ENCODE results near the gene RNF123.

GRCh38 chr3:49727924-49728361, 38.6 kb downstream of the RNF123 start:
- TF ChIP-seq, protein P1, sequence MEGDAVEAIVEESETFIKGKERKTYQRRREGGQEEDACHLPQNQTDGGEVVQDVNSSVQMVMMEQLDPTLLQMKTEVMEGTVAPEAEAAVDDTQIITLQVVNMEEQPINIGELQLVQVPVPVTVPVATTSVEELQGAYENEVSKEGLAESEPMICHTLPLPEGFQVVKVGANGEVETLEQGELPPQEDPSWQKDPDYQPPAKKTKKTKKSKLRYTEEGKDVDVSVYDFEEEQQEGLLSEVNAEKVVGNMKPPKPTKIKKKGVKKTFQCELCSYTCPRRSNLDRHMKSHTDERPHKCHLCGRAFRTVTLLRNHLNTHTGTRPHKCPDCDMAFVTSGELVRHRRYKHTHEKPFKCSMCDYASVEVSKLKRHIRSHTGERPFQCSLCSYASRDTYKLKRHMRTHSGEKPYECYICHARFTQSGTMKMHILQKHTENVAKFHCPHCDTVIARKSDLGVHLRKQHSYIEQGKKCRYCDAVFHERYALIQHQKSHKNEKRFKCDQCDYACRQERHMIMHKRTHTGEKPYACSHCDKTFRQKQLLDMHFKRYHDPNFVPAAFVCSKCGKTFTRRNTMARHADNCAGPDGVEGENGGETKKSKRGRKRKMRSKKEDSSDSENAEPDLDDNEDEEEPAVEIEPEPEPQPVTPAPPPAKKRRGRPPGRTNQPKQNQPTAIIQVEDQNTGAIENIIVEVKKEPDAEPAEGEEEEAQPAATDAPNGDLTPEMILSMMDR (IDR thresholded peaks at IDR 0.05) = no peak
- TF ChIP-seq EP300 (IDR thresholded peaks at IDR 0.05) = no peak

Measured in esophagus muscularis mucosa (tissue), 3 donors.